ENCODE measurements around the gene TCF25. TPM values are rescaled to one million over a fixed set of nuclear protein-coding genes. Genes with fewer than 3 reads are reported as not detected.
A peak's percentile ranks its signal among the peaks of the same experiment; 100 is the strongest.

Gene TCF25
- total and polyA plus RNA-seq, 2 donors (not counting 1 experiment from before 2014, with no cell fraction given): 150 to 176 TPM

DNA sequence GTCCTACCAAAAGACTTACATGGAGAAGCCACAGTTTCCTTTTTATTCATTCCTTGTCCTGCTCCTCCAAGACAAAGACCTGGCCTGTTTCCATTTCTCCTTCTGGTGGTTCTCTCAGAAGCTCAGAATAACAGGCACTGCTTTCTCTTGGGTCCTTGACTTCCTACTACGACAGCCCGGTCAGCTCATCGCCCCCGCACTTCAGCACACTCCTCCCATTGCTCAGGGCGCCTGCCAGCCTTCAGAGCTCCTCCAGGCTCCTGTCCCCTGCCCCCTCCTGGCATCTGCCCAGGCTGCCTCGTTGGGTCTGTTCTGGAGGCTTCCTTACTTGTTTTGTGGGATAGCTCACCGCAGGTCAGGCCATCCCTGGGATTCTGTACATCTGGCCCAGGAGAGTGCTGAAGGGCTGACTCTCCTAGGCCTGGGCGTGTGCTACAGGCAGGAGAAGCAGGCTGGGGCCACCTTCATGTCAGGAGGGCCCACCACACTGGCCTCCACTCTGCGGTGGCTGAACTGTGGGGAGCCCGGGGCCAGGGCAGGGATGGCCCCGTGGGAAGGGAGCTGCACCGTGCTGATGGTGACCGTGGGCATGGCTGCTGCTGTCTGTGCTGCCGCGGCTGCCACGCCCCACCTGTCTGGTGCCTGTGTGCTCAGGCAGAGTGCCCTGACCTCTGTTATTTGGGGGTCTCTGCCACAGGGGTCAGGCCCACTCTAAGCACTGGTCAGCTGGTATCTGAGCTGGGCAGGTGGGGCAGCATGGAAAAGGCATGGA is 17.7 kb downstream of the TCF25 start:
- peak in 1 of 2 donors; percentile 45 for DNase-seq (ENCODE audit: low read depth in 2 of 2)
- TF ChIP-seq EZH2 (IDR thresholded peaks at IDR 0.05; ENCODE audit: low read length, missing control alignments) (no peak), CTCF (conservative IDR thresholded peaks at IDR 0.05 in 1 of 2, IDR thresholded peaks at IDR 0.05 in 1 of 2; ENCODE audit: low read depth in 1 of 2, low read length in 2 of 2) (no peak)

DNA sequence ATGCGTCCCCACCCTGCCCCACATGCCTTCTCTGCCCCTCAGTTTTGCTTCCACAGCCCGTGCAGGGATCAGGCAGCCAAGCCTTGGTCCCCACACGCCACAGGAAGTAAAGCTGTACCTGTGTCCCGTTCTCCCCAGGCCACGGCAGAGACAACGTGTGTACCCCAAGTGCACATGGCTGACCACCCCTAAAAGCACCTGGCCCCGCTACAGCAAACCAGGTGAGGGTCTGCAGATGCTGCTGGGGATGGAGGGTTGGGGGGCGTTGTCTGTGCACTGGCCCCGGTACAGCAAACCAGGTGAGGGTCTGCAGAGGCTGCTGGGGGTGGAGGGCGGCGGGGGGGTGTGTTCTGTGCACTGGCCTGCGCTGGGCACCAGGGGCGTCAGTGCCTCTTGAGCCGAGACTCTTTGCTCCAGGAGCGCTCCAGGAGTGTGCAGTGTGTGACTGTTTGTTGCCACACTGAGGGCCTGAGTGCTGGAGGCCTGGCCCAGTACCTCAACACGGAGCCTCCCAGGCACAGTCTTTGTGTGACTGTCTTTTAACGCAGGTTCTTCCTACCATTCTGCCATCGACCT is 18.8 kb downstream of the TCF25 start:
- DNase-seq (ENCODE audit: low read depth in 2 of 2): no peak
- Histone ChIP-seq H3K79me2 (ENCODE audit: control insufficient read depth, insufficient read depth, low read length) (no peaks in the 10 kb centered on the region), H3K9me3 (ENCODE audit: control insufficient read depth, insufficient read depth, low read depth, low read length) (no peaks in the 10 kb centered on the region), H3K27me3 (ENCODE audit: control insufficient read depth, insufficient read depth, low read length) (no peaks in the 10 kb centered on the region), H3K36me3 (ENCODE audit: control insufficient read depth, insufficient read depth, low read length) (peaks cover 42% of the 10 kb centered on the region), H4K20me1 (ENCODE audit: control insufficient read depth, extremely low read depth, insufficient read depth, low read length) (no peaks in the 10 kb centered on the region), H3K4me3 (replicated peaks in 1 of 4; ENCODE audit: control extremely low read depth in 1 of 4, insufficient read depth in 1 of 4, low read depth in 3 of 4, low read length in 4 of 4) (no peak overlapping the region), H3K9ac (ENCODE audit: insufficient read depth, low read length) (no peak overlapping the region), H3K4me2 (ENCODE audit: extremely low read depth, insufficient read depth, low read length) (no peak overlapping the region), H2AFZ (ENCODE audit: low read length) (no peak overlapping the region), H3K4me1 (ENCODE audit: control insufficient read depth, extremely low read depth, insufficient read depth, low read length) (no peaks in the 10 kb centered on the region), H3K27ac (ENCODE audit: insufficient read depth, low read length) (no peak overlapping the region)
- TF ChIP-seq EZH2 (IDR thresholded peaks at IDR 0.05; ENCODE audit: low read length, missing control alignments) (no peak), CTCF (conservative IDR thresholded peaks at IDR 0.05 in 1 of 2, IDR thresholded peaks at IDR 0.05 in 1 of 2; ENCODE audit: low read depth in 1 of 2, low read length in 2 of 2) (no peak)

More for the DNA sequence above, 17.7 kb downstream of the TCF25 start:
- Histone ChIP-seq H3K9me3 (ENCODE audit: control insufficient read depth, insufficient read depth, low read depth, low read length) (no peaks in the 10 kb centered on the region), H2AFZ (ENCODE audit: low read length) (no peak overlapping the region), H3K27ac (ENCODE audit: insufficient read depth, low read length) (no peak overlapping the region), H3K9ac (ENCODE audit: insufficient read depth, low read length) (no peak overlapping the region), H3K27me3 (ENCODE audit: control insufficient read depth, insufficient read depth, low read length) (no peaks in the 10 kb centered on the region), H3K79me2 (ENCODE audit: control insufficient read depth, insufficient read depth, low read length) (no peaks in the 10 kb centered on the region), H3K4me2 (ENCODE audit: extremely low read depth, insufficient read depth, low read length) (no peak overlapping the region), H3K4me1 (ENCODE audit: control insufficient read depth, extremely low read depth, insufficient read depth, low read length) (no peaks in the 10 kb centered on the region), H3K4me3 (replicated peaks in 1 of 4; ENCODE audit: control extremely low read depth in 1 of 4, insufficient read depth in 1 of 4, low read depth in 3 of 4, low read length in 4 of 4) (no peak overlapping the region), H3K36me3 (ENCODE audit: control insufficient read depth, insufficient read depth, low read length) (peaks cover 39% of the 10 kb centered on the region), H4K20me1 (ENCODE audit: control insufficient read depth, extremely low read depth, insufficient read depth, low read length) (no peaks in the 10 kb centered on the region)

DNA sequence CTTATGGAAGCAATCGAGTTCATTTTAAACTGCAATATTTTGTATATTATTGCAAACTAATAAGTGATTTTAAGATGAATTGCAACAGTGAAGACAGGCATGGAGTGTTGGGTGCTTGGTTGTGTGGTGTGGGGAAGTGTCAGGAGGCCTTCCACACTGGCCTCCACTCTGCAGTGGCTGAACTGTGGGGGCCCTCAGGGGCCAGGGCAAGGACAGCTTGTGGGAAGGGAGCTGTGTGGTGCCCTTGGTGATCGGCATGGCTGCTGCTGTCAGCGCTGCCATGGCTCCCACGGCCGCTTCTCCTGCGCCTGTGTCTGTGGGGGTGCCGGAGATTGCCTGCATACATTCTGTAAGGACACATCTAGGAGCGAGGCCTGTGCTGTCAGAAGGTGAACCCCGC is 19.2 kb downstream of the TCF25 start:
- Histone ChIP-seq H3K27me3 (ENCODE audit: control insufficient read depth, insufficient read depth, low read length) (no peaks in the 10 kb centered on the region), H3K9me3 (ENCODE audit: control insufficient read depth, insufficient read depth, low read depth, low read length) (no peaks in the 10 kb centered on the region), H3K4me2 (ENCODE audit: extremely low read depth, insufficient read depth, low read length) (no peak overlapping the region), H3K4me3 (replicated peaks in 1 of 4; ENCODE audit: control extremely low read depth in 1 of 4, insufficient read depth in 1 of 4, low read depth in 3 of 4, low read length in 4 of 4) (no peak overlapping the region), H3K27ac (ENCODE audit: insufficient read depth, low read length) (no peak overlapping the region), H3K36me3 (ENCODE audit: control insufficient read depth, insufficient read depth, low read length) (peaks cover 38% of the 10 kb centered on the region), H3K9ac (ENCODE audit: insufficient read depth, low read length) (no peak overlapping the region), H3K79me2 (ENCODE audit: control insufficient read depth, insufficient read depth, low read length) (no peaks in the 10 kb centered on the region), H4K20me1 (ENCODE audit: control insufficient read depth, extremely low read depth, insufficient read depth, low read length) (no peaks in the 10 kb centered on the region), H2AFZ (ENCODE audit: low read length) (no peak overlapping the region), H3K4me1 (ENCODE audit: control insufficient read depth, extremely low read depth, insufficient read depth, low read length) (no peaks in the 10 kb centered on the region)
- TF ChIP-seq CTCF (conservative IDR thresholded peaks at IDR 0.05 in 1 of 2, IDR thresholded peaks at IDR 0.05 in 1 of 2; ENCODE audit: low read depth in 1 of 2, low read length in 2 of 2) (no peak), EZH2 (IDR thresholded peaks at IDR 0.05; ENCODE audit: low read length, missing control alignments) (no peak)
- DNase-seq (ENCODE audit: low read depth in 2 of 2): no peak
